NCI-H774 (cell line): Measurements from ENCODE around the gene DDIT4L.
"Not testable (repeated sequence)": the region's sequence is repeated elsewhere in the genome, so short reads cannot be mapped to it uniquely, and the experiment has no call there.

Experiments used
- DNase-seq: peaks from one replicate; lab custom pipeline; 2025; lab: John Stamatoyannopoulos, UW

Gene DDIT4L, protein sequence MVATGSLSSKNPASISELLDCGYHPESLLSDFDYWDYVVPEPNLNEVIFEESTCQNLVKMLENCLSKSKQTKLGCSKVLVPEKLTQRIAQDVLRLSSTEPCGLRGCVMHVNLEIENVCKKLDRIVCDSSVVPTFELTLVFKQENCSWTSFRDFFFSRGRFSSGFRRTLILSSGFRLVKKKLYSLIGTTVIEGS

DNA sequence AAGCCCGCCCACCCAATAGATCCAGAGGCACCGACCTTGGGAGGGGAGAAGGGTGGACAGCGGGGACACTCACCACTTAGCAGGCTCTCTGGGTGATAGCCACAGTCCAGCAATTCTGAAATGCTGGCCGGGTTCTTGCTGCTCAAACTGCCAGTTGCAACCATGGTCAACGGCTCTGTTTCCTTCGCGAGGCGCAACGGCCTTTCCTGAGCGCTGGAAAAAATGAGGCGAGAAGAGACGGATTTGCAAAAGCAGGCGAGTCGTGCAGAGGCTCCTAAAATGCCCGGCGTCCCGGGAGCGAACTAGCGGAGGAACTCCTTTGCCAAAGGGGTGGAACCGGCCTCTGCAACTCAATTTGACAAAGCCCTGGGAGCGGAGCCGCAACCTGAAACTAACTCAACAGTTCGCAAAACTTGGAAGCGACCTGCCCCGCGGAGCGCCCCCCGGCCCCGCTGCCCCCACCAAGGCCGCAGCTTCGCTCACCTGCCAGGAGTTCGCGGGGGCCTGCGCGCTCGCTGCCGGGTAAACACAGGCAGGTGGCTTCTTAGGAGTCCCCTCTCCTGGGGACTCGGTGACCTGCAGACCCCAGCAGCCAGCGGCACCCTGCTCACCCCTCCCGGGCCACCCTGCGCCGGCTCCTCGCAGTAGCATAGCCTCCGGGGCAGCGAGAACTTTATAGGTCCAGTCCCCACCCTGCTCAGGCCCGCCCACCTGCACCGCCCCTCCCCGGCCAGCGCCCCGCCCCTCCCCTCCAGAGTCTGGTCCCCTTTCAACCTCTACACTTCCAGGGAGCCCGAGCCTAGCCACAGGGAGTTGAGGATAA is at the start of gene DDIT4L:
Gene DDIT4L (minus strand): TSS at position 649 of the 823 bp plus-strand sequence. CDS start 485 bp downstream, at position 164.
- DNase-seq, result no peak

DNA sequence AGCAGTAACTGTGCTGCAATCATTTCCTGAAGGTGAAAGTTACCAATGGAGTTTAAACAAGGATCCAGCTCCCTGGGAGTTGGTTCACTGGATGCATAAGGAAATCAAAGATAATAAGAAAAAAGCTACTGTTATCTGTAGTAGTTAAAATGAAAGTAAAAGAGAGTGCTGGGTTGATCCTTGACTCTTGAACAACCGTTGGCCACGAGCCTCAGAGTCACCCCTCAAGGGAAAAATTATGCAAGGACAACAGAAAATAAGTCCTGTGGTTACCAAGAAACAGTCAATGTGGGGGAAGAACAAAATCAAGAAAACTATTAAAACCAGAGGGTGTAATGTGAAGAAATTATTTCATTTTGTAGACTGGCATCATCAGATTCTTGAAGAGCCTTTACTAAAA is 49.7 kb upstream of the DDIT4L start:
- no peak for DNase-seq

DNA sequence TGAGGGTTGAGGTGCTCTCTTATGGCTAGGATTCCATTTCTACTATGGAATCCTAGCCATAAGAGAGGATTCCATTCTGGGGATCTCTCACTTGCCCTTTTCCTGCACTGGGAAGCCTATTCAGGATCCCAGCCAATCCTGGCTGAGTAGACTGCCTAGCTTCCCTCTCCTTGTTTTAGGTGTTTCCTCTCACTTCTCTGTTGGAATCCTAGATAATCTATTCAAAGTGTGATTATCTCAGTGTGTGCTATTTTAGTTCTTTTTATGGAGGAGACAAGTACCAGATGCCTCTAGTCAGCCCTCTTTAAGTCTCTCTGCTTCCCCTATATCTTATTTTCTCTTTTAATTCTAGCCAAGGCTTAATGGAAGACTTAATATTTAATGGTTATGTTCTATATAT is 34.5 kb upstream of the DDIT4L start:
- DNase-seq, result no peak

DNA sequence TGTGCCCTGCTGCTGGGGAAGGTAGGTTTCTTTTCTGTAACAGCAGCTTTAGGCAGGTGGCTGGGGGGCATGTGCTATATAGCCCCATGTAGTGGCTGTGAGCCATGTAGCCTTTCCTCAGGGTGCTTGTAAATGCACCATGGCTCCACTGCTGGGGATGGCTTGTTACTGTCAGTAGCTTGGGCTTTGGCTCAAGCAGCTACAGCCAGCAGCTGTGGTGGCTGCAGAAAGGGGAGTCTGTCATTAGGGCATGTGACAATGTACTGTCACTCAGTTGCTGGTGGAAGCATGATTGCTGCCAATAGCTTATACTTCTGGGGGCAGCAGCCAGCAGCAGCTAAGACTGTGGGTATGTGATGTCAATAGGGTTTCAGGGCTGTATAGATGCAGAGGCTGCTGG is 33.9 kb upstream of the DDIT4L start:
- no peak for DNase-seq

DNA sequence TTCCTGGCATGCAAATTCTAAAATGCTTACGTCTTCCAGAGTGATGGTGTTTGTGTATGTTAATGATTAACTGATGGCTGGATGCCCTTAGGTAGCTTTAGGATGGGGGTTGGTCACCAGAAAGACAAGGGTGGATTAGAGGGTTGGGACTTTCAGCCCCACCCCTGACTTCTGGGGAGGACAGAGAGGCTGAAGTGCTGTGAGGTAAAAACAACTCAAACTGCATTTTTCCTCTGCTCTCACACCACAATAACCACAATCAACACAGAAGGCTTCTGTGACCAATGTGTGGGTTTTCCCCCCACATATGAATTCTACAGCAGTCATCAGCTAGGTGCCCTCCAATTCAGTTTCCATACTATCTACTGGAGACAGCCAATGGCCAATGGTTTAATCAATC is 18.7 kb upstream of the DDIT4L start:
- DNase-seq, result no peak

DNA sequence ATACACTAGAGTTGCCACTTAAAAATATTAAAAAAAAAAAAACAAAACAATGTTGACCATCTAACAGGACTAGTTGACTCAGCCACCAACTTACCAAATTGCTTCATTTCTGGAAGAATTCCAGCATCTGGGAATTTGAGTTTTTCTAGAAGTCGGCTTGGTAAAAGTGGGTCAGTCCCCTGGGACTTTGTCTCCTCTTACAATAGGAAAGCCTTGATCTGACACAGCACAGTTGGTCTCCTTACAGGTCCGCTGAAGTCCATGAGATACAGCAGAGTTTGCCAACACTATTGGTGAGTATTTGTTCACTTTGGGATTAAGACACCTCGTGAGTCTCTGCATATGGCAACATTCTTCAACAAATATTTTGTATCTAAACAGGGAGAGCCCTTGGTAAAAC is 18.2 kb upstream of the DDIT4L start:
- no peak for DNase-seq

DNA sequence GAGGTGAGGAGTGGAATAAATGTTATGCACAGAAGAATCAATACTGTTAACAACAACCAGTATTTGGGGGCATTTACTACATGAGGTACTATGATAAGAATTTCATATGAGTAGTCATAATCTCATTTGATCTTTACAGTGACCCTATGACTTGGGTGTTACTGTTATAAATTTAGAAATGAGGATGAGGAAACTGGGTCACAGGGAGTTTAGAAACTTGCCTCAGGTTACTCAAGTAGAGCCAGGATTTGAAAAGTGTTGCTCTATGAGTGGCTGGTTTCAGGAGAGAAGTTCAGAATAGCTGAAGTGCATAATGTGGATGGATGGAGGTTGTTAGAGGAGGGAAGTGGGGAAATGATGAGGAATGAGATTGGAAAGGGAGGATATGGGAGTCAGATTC is 16.6 kb upstream of the DDIT4L start:
- DNase-seq, result no peak

DNA sequence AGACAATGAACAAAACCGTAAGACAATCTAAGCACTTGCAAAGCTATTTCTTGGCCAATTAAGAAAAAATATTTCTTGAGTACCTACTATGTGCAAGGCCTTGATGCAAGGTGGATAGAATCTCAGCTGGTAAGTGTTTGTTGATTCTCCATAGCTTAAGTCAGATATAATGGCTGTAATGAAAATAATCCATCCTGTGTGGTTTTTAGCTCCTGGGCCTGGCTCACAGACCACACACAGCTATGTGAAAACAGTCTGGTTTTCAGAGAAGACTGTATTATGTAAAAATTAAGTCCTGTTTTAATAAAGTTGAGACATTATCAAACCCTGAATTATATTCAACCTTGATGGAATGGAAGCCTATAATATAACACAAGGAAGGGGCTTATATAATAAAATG is 7.8 kb upstream of the DDIT4L start:
- no peak for DNase-seq

DNA sequence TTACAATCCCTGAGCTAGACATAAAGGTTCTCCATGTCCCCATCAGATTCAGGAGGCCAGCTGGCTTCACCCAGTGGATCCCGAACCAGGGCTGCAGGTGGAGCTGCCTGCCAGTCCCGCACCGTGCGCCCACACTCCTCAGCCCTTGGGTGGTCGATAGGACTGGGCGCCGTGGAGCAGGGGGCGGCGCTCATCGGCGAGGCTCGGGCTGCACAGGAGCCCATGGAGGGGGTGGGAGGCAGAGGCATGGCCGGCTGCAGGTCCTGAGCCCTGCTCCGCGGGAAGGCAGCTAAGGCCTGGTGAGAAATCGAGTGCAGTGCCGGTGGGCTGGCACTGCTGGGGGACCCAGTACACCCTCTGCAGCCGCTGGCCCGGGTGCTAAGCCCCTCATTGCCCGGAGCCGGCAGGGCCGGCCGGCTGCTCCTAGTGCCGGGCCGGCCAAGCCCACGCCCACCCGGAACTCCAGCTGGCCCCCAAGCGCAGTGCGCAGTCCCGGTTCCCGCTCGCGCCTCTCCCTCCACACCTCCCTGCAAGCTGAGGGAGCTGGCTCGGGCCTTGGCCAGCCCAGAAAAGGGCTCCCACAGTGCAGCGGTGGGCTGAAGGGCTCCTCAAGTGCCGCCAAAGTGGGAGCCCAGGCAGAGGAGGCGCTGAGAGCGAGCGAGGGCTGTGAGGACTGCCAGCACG is 6.3 kb upstream of the DDIT4L start:
- not testable (repeated sequence) for DNase-seq

DNA sequence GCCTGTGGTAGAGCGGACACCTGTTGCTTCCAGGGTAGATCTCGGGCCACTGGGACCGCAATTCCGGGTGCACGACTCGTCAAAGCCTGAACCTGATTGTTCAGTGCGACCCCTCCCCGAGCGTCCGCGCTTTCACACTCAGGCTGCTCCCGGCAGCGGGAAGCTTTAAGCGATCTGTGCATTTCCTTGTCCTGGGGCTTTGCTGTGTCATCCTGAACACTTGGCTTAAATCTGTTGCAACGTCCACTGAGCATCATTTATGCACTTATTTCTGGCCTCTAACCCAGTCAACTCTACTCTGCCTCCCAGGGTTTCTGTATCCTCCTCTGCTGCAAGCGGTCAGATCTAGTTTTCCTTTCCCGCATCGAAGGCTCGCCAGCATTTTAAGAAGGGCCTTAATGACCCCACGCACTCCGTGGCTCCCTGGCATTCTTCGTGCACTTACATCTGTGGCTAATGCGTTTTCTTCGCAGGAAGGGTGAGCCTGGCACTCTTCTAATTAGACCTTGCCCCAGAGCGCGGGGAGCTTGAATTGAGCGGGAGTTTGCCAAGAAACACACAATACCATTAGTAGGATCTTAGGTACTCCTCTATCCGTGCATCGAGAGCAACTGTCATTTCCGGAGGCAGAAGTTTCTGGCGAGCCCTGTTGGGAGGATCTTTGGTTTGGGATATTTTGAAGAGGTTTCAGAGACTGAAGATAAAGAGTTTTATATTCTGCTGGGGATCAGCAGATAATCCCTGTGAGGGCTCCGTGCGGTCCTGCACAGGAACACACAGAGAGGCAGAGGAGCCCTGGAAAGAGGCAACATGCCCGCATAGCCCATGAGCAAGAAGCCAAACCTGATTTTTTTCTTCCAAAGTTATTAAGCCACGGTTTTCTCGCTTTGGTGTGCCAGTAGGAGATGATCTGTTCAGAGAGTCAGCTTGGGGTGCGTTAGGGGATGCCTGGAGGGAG is 654 bp upstream of the DDIT4L start:
- peak; percentile 2 for DNase-seq

DNA sequence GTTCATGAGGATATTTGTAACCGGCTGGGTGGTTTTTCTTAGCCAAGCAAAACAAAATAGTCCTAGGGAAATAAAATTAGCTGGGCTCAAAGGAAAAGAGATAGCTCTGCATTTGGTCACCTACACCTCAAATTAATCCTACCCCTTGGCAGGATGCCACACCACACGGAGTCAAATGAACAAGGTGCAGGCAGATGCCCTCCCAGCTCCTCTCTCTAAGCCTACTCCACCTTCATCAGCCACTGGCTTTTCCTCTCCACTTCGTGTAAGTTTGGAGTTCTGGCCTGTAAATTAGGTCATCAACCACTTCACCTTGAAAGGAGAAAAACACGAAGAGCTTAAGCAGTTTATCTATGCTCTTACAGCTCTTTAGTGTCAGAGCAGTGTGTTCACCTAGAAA is 1.4 kb downstream of the DDIT4L start:
- DNase-seq, result no peak

DNA sequence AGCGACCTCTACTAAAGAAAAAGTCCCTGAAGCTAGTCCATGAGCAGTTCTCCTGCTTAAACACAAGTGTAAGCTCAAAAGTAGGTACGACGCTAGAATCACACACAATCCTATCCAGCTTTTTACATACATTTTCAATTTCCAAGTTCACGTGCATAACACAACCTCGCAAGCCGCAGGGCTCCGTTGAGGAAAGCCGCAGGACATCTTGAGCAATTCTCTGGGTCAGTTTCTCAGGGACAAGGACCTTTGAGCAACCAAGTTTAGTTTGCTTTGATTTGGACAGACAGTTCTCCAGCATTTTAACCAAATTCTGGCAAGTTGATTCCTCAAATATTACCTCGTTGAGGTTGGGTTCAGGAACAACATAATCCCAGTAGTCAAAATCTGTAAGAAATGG is 2.5 kb downstream of the DDIT4L start:
- DNase-seq, result no peak

DNA sequence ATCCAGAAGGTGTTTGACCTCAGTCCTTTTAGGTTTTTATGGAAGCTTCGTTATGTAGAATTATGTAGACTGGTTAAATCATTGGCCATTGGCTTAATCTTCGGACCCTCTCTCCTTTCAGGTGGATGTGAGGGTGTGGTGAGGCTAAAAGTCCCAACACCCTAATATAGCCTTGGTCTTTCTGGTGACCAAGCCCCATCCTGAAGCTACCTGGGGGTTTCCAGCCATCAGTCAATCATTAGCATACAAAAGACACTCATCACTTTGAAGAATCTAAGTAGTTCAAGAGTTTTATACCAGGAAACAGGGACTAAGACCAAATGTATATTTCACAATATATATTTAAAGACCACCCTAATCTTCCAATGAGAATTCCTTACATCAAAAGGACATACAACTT is 5.5 kb downstream of the DDIT4L start:
- no peak for DNase-seq

DNA sequence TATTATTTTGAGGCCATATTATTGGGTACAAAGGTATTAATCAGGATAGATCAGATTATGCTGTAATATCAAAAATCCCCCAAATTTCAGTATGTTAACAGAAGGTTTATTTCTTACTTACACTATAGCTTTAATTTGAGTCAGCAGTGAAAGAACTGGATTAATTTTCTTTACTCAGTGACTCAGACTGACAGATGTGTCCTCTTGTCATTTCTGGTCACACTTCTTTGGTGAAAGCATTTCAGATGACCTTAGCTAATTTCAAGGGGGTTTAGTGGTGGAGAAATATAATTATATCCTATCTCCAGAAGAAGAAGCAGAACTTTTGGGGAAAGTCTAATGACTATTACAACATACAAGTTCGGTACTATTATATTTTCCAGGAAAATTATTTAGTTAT is 12.4 kb downstream of the DDIT4L start:
- no peak for DNase-seq

DNA sequence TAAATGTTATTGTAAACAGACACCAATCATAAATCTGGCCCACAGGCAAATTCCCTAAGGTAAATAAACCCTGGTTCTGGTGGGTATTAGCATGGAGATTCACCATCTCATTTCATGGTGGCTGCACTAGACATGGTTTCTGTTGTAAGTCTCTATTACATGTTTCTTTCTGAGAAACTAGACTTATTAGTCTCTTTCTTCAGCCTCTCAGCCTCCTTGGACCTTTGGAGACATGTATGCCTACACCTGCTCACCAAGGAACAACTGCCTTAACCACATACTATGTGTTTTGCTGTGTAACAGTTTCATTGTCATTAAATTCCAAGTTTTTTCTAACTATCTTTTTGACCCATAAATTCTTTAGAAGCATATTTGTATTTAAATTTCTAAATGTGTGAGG is 13.1 kb downstream of the DDIT4L start:
- DNase-seq, result no peak

DNA sequence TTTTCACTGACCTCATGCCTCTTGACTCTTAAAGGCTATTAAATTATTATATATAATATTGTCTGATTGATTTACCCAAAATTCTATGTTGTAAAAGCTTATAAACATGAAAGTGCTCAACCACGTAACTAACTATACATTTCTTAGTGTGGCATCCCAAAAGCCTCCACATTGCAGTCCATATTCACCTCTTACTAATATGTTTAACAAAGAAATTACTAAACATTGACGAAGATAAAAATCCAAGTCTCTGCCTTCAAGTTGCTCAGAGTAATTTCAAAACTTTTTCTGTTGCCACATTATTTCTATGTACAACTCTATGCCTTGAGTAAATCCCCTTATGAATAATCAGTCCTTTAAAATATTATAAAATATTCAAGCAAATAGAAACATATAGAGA is 14.4 kb downstream of the DDIT4L start:
- no peak for DNase-seq

DNA sequence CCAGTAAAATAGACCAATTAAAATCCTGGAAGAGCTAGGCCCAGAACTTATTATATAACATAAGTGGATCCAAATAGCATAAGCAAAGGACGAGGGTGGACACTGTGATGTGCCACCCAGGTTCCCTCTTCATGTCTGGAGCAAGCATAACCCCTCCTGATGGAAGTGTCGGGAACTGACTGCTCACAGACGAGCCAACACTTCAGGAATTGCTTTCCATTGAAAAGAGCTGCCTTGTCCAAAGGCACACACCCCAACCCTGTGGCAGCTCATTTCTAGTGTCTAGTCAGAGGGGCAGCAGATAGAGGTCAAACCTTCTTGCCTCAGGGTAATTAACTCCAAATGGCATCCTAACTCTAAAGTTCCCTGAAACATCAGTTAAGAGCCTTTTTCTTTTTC is 15.3 kb downstream of the DDIT4L start:
- DNase-seq, result no peak

DNA sequence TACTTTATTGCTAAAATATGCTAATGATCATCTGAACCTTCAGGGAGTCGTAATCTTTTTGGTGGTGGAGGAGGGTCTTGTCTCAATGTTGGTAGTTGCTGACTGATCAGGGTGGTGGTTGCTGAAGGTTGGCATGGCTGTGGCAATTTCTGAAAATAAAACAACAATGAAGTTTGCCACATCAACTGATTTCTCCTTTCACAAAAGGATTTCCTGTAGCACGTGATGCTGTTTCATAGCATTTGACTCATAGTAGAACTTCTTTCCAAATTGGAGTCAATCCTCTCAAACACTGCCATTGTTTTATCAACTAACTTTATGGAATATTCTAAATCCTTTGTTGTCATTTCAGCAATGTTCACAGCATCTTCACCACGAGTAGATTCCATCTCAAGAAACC is 19.3 kb downstream of the DDIT4L start:
- no peak for DNase-seq

DNA sequence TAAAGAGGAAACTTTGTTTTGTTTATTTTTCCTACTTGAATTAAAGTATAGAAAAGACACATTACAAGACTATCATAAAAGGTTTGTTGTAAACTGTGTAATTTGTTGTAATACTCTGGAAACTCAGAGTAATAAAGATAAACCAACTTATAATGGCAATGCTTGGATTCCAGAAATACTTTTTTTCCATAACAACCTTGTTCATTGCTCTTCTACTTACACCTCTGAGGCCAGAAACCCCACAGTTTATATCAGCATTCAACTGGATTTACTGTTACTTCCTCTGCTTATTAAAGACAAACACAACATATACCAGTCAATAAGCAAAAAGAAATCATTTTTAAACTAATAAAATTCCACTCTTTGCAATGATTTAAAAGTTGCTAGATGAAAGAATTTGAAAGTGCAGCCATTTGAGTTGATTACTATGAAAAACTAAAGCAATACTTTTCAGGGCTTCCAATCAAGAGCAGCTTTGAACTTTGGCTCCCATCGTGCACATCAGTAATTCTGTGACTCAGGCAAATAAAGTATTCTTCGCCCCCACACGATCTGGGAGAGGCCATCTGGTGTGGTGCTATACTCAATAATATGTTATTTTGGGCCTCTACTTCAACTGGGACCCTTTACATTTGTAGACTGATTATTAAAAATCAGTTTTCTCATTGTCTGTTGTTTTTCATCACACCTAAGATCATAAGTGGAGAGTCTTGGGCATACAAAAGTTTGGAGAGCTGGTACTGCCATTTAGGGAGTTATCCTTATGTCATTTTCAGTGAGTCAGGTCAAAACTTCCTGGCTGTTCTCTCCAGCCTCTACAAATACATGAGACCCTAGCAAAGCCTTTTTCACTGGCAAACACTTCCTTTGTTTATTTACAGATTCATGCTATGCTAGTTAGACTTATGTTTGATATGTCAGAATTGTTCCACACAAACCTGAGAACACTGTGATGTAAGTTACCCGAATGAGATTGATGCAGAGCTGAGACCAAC is 20.5 kb downstream of the DDIT4L start:
- DNase-seq, result no peak

DNA sequence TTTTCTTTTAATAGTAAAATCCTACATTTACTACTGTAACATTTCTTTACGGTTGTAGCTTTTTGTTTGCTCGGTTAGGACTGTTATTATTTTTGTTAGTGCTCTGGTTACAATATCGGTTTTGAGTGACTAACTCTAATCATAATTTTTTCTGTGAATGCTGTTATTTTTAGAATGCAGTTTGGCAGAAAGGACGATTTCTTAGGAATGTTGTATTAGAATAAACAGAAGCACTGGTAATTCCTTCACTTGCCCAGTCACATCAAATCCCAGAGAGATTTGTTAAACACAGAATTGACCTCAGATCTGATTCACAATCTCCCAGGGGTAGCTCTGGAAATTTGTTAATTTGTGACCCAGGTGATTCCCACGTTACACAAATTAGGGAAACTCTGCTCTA is 21.7 kb downstream of the DDIT4L start:
- DNase-seq, result no peak
